ENCODE results near the gene ZNF565.
"Not testable (repeated sequence)": the region's sequence is repeated elsewhere in the genome, so short reads cannot be mapped to it uniquely, and the experiment has no call there.

ZNF565 gene

GRCh38 chr19:36214386-36215275, at the start of gene ZNF565, which contains the start of gene ZNF146:
Gene ZNF565, minus strand, starts transcription at chr19:36214665. Its CDS starts 12,680 bp downstream, at chr19:36201985.
Gene ZNF146, plus strand, starts transcription at chr19:36215106. Its CDS starts 21,335 bp downstream, at chr19:36236441.
- DNase-seq (ENCODE audit: low read depth) = peak; percentile 99

- DNase-seq (ENCODE audit: low read depth) = no peak
Observed at GRCh38 chr19:36259211-36259610, 44.7 kb upstream of the ZNF565 start.

DNA sequence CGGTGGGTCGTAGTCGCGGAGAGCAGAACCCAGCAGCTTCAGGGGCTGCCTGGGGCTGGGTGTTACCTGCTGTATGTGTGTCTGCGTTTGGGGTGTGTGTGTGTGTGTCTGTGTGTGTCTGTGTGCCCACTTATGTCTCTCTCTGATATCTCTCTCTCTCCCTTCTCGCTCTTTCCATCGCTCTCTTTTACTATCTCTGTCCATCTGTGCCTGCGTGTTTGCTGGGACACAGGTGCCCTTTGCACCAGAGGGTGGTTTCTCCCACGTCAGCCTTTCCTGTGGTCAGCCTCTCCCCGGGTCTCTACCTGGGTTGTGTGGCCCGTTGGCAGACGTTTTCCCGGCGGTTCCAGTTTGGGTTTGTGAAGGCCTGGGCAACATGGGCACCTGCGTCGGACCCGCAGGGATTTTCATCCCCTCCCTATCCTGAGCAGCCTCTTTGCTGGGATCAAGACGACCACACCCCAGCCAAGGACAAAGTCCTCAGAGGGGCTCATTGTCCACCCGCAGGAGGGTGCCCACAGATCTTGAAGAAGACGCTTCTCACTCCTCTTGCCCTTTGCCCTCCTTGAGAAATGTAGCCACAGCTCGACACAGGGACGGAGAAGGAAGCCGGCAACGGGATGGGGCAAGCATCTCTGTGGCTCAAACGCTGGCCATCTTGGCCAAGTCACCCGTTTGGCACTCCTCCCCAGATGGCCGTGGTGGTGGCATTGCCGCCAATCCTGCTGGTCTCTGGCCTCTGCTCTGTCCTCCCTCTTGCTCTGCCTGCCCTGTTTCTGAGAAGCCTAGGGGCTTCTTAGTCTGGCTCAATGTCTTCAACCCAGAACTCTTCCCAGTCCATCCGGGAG, 43.8 kb upstream of the ZNF565 start:
- no peak for DNase-seq (ENCODE audit: low read depth)

- no peak for DNase-seq (ENCODE audit: low read depth)
Observed at GRCh38 chr19:36257520-36257876, 43.0 kb upstream of the ZNF565 start.

GRCh38 chr19:36256853-36257519, 42.5 kb upstream of the ZNF565 start:
- DNase-seq (ENCODE audit: low read depth) = no peak

GRCh38 chr19:36256064-36256463, 41.6 kb upstream of the ZNF565 start:
- no peak for DNase-seq (ENCODE audit: low read depth)

GRCh38 chr19:36255316-36255715, 40.9 kb upstream of the ZNF565 start:
- no peak for DNase-seq (ENCODE audit: low read depth)

GRCh38 chr19:36254848-36255247, 40.4 kb upstream of the ZNF565 start:
- DNase-seq (ENCODE audit: low read depth) = no peak

GRCh38 chr19:36252047-36252446, 37.6 kb upstream of the ZNF565 start:
- no peak for DNase-seq (ENCODE audit: low read depth)

GRCh38 chr19:36246006-36246481, 31.6 kb upstream of the ZNF565 start:
- peak; percentile 40 for DNase-seq (ENCODE audit: low read depth)

- DNase-seq (ENCODE audit: low read depth) = no peak
Observed at GRCh38 chr19:36245210-36246005, 30.9 kb upstream of the ZNF565 start.

DNA sequence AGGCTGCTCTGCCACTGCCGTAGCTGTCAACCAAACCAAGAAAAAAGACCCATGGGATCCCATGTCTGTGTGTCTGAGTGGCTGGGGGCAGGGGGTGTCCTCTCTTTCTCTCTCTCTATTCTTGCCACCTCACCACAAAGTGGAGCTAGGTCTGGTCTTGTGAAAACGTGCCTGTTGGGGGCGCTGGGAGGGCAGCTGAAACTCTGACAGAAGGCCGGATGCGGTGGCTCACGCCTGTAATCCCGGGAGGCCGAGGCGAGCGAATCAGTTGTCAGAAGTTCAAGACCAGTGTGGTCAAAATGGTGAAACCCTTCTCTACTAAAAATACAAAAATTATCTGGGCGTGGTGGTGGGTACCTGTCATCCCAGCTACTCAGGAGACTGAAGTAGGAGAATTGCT, 29.6 kb upstream of the ZNF565 start:
- DNase-seq (ENCODE audit: low read depth) = no peak

DNA sequence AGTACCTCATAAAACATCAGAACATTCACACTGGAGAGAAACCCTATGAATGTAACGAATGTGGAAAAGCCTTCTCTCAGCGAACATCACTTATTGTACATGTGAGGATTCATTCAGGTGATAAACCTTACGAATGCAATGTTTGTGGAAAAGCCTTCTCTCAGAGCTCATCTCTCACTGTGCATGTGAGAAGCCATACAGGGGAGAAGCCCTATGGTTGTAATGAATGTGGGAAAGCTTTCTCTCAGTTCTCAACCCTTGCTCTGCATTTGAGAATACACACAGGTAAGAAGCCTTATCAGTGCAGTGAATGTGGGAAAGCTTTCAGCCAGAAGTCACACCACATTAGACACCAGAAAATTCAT, 22.5 kb upstream of the ZNF565 start:
- no peak for DNase-seq (ENCODE audit: low read depth)

DNA sequence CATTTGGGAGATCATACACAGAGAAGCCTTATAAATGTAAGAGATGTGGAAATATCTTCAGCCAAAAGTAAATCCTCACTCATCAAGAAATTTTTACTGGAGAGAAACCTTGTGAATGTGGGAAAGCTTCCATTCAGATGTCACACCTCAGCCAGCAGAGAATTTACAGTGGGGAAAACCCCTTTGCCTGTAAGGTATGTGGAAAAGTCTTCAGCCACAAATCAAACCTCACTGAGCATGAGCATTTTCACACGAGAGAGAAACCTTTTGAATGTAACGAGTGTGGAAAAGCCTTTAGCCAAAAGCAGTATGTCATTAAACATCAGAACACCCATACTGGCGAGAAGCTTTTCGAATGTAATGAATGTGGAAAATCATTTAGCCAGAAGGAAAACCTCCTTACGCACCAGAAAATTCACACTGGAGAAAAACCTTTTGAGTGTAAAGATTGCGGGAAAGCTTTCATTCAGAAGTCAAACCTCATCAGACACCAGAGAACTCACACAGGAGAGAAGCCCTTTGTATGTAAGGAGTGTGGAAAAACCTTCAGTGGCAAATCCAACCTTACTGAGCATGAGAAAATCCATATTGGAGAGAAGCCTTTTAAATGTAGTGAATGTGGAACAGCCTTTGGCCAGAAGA, 22.0 kb upstream of the ZNF565 start:
- no peak for DNase-seq (ENCODE audit: low read depth)

- not testable (repeated sequence) for DNase-seq (ENCODE audit: low read depth)
Observed at GRCh38 chr19:36233626-36234025, 19.2 kb upstream of the ZNF565 start.

- DNase-seq (ENCODE audit: low read depth) = peak; percentile 33
Observed at GRCh38 chr19:36225219-36225892, 10.9 kb upstream of the ZNF565 start.

- no peak for DNase-seq (ENCODE audit: low read depth)
Observed at GRCh38 chr19:36222503-36222902, 8.0 kb upstream of the ZNF565 start.

DNA sequence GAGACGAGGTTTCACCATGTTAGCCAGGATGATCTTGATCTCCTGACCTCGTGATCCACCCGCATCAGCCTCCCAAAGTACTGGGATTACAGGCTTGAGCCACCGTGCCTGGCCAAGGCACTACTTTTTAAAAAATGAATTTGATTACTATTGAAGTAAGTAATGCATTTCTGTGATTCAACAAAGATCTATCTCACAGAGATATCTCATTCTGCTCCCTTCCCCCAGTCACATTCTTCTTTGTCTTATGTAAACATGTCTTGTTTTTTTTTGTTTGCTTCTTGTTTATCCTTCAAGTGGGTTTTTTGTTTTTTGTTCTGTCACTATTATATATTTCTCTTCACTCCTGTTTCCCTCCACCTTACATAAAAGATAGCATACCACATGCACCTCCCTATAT, 7.0 kb upstream of the ZNF565 start:
- DNase-seq (ENCODE audit: low read depth) = no peak

DNA sequence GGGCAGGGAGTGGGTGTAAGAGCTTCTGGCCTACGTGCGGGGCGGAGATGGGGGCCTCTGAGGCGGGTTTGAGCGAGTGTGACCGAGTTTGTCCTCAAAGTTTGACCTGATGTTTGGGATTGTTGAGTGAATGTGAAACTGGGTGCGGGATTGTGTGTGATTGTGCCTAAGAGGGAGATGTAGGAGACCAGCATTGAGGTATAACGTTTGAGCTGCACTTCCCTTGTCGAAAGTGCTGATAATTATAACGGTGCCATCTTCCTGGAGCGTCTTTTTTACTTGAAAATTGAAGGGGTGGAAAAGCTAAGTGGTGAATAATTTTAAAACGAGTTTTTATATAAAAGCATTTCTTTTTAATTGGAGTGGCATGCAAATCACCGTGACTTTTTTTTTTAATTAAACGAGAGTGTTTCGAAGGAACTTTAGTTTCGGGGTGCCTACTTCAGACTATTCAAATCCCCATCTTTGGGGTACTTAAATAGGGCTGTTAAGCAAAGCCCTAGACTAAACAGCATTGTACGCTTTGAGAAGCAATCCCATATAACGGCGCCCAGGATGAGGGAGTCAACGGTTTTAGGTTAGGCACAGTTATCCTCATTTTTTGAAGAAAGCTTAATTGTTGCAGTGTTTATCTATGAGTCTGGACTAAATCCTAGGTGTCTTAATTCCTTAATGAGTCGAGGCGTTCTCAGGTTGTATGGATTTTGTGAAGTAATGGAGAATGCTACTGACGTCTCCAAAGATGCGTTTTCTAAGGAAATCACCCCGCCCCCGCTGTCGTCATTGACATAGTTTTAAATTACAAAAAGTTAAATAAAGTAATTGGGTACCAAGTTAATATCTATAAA, 1.0 kb upstream of the ZNF565 start:
- peak; percentile 52 for DNase-seq (ENCODE audit: low read depth)

Data from fibroblast of gingiva (primary cell).